Peyer's patch (tissue), 4 donors: ENCODE results near the gene TFCP2.

Source experiments
- CTCF ChIP-seq, 6 experiments: fragments of 450-650 bp in 4 of 6; fragments of 200-600 bp in 2 of 6; sonication (generic) in 1 of 6; IDR thresholded peaks; one replicate each; pipeline ENCODE4 v1.5.1; 2017 to 2019; ENCODE audit warnings: antibody characterized with exemption in 6 of 6, mild to moderate bottlenecking in 3 of 6, moderate library complexity in 1 of 6
- POLR2A ChIP-seq, 2 donors: fragments of 450-650 bp; IDR thresholded peaks; one replicate each; pipeline ENCODE4 v1.5.1; 2017; ENCODE audit warnings: antibody characterized with exemption in 2 of 2, mild to moderate bottlenecking in 2 of 2, moderate library complexity in 2 of 2

GRCh38 chr12:51208016-51208660 lies 35.2 kb upstream of the TFCP2 start:
- no peak for TF ChIP-seq CTCF (IDR thresholded peaks at IDR 0.05)
- TF ChIP-seq POLR2A (IDR thresholded peaks at IDR 0.05): no peak
